ENCODE data around the gene ZNF385B. TPM values are rescaled to one million over a fixed set of nuclear protein-coding genes. Genes with fewer than 3 reads are reported as not detected.

Gene ZNF385B
- total RNA-seq, 2 donors from 2014 or later, result under 0.01 TPM; not detected in 1

GRCh38 chr2:179812501-179812900 is 48.9 kb downstream of the ZNF385B start:
- no peaks in the 10 kb centered on the region for H3K27me3 ChIP-seq
- WGBS, 2 donors, result 88 to 93% methylated on average over 1 of the region's 1 CpG
- H3K9me3 ChIP-seq, result no peaks in the 10 kb centered on the region
- intact Hi-C loops (cut with DNase I), result no loop called here
- TF ChIP-seq CTCF (IDR thresholded peaks at IDR 0.05), result no peak
- no peak for TF ChIP-seq POLR2A (IDR thresholded peaks at IDR 0.05)
- no peak overlapping the region for H3K27ac ChIP-seq
- ATAC-seq, result no peak
- no peaks in the 10 kb centered on the region for H3K4me1 ChIP-seq
- H3K4me3 ChIP-seq, result no peak overlapping the region
- H3K36me3 ChIP-seq (replicated peaks in 1 of 2; ENCODE audit: insufficient read depth in 1 of 2, low read depth in 2 of 2), result no peaks in the 10 kb centered on the region
- no peak for DNase-seq

GRCh38 chr2:179811042-179811441 is 50.4 kb downstream of the ZNF385B start:
- H3K9me3 ChIP-seq, result no peaks in the 10 kb centered on the region
- H3K4me3 ChIP-seq, result no peak overlapping the region
- H3K27me3 ChIP-seq, result no peaks in the 10 kb centered on the region
- ATAC-seq (no peak), DNase-seq (no peak)
- no peaks in the 10 kb centered on the region for H3K36me3 ChIP-seq (replicated peaks in 1 of 2; ENCODE audit: insufficient read depth in 1 of 2, low read depth in 2 of 2)
- intact Hi-C loops (cut with DNase I), result no loop called here
- H3K4me1 ChIP-seq, result no peaks in the 10 kb centered on the region
- TF ChIP-seq POLR2A (IDR thresholded peaks at IDR 0.05) (no peak), CTCF (IDR thresholded peaks at IDR 0.05) (no peak)
- H3K27ac ChIP-seq, result no peak overlapping the region

GRCh38 chr2:179809606-179810005 is 51.8 kb downstream of the ZNF385B start:
- H3K36me3 ChIP-seq (replicated peaks in 1 of 2; ENCODE audit: insufficient read depth in 1 of 2, low read depth in 2 of 2), result no peaks in the 10 kb centered on the region
- H3K27me3 ChIP-seq, result no peaks in the 10 kb centered on the region
- TF ChIP-seq CTCF (IDR thresholded peaks at IDR 0.05) (no peak), POLR2A (IDR thresholded peaks at IDR 0.05) (no peak)
- ATAC-seq (no peak), DNase-seq (no peak)
- no peaks in the 10 kb centered on the region for H3K4me1 ChIP-seq
- intact Hi-C loops (cut with DNase I), result no loop called here
- WGBS, 2 donors, result 86 to 87% methylated on average over 4 of the region's 4 CpGs
- H3K4me3 ChIP-seq, result no peak overlapping the region
- H3K9me3 ChIP-seq, result no peaks in the 10 kb centered on the region
- no peak overlapping the region for H3K27ac ChIP-seq

GRCh38 chr2:179805001-179805400 is 56.4 kb downstream of the ZNF385B start:
- WGBS, 2 donors, result 81 to 82% methylated on average over 3 of the region's 3 CpGs
- DNase-seq, result no peak
- no peaks in the 10 kb centered on the region for H3K9me3 ChIP-seq
- intact Hi-C loops (cut with DNase I), result no loop called here
- no peaks in the 10 kb centered on the region for H3K36me3 ChIP-seq (replicated peaks in 1 of 2; ENCODE audit: insufficient read depth in 1 of 2, low read depth in 2 of 2)
- no peaks in the 10 kb centered on the region for H3K27me3 ChIP-seq
- no peak for ATAC-seq
- no peak for TF ChIP-seq CTCF (IDR thresholded peaks at IDR 0.05)
- TF ChIP-seq POLR2A (IDR thresholded peaks at IDR 0.05), result no peak
- no peaks in the 10 kb centered on the region for H3K4me1 ChIP-seq
- no peak overlapping the region for H3K4me3 ChIP-seq
- no peak overlapping the region for H3K27ac ChIP-seq

GRCh38 chr2:179804206-179804605 is 57.2 kb downstream of the ZNF385B start:
- ATAC-seq, result no peak

More at GRCh38 chr2:179804206-179804605, 57.2 kb downstream of the ZNF385B start:
- Histone ChIP-seq H3K27me3 (no peaks in the 10 kb centered on the region), H3K36me3 (replicated peaks in 1 of 2; ENCODE audit: insufficient read depth in 1 of 2, low read depth in 2 of 2) (no peaks in the 10 kb centered on the region), H3K27ac (no peak overlapping the region), H3K9me3 (no peaks in the 10 kb centered on the region), H3K4me3 (no peak overlapping the region), H3K4me1 (no peaks in the 10 kb centered on the region)
- DNase-seq, result no peak
- no peak for TF ChIP-seq CTCF (IDR thresholded peaks at IDR 0.05)
- no peak for TF ChIP-seq POLR2A (IDR thresholded peaks at IDR 0.05)
- intact Hi-C loops (cut with DNase I), result no loop called here
- 48 to 55% methylated on average over 2 of the region's 2 CpGs for WGBS, 2 donors

All from body of pancreas (tissue), 4 donors.